ENCODE data around the gene DDX52.

The DDX52 gene

GRCh38 chr17:37661400-37662014 lies 18.3 kb upstream of the DDX52 start:
- Histone ChIP-seq H3F3A (ENCODE audit: control insufficient read depth, insufficient read depth) (no peaks in the 10 kb centered on the region), H3K79me2 (ENCODE audit: control insufficient read depth, low read length) (no peaks in the 10 kb centered on the region), H3K4me3 (ENCODE audit: low read length) (no peak overlapping the region), H3K4me1 (ENCODE audit: control insufficient read depth, low read length) (no peaks in the 10 kb centered on the region), H3K27me3 (ENCODE audit: control insufficient read depth, low read length) (peaks cover 34% of the 10 kb centered on the region), H3K9me2 (replicated peaks; ENCODE audit: control insufficient read depth, low read length) (no peaks in the 10 kb centered on the region), H3K36me3 (ENCODE audit: control insufficient read depth, low read length) (no peaks in the 10 kb centered on the region), H4K20me1 (ENCODE audit: control insufficient read depth, insufficient read depth, low read depth, low read length) (peaks cover 4% of the 10 kb centered on the region; the same call in 1 of the 2 replicates), H3K27ac (ENCODE audit: low read depth, low read length) (no peak overlapping the region), H3K9me3 (ENCODE audit: control insufficient read depth, insufficient read depth, low read length) (no peaks in the 10 kb centered on the region), H3K4me2 (ENCODE audit: low read length) (no peak overlapping the region)
- no peak for TF ChIP-seq EZH2phosphoT487 (IDR thresholded peaks at IDR 0.05; ENCODE audit: borderline replicate concordance, low read length)
- no peak for TF ChIP-seq CTCF (IDR thresholded peaks at IDR 0.05; ENCODE audit: low read depth, low read length, poor library complexity, severe bottlenecking)

GRCh38 chr17:37659925-37660324 lies 16.7 kb upstream of the DDX52 start:
- H3K4me1 ChIP-seq (ENCODE audit: control insufficient read depth, low read length) = no peaks in the 10 kb centered on the region
- no peaks in the 10 kb centered on the region for H3K79me2 ChIP-seq (ENCODE audit: control insufficient read depth, low read length)
- no peaks in the 10 kb centered on the region for H3F3A ChIP-seq (ENCODE audit: control insufficient read depth, insufficient read depth)
- no peak for TF ChIP-seq EZH2phosphoT487 (IDR thresholded peaks at IDR 0.05; ENCODE audit: borderline replicate concordance, low read length)
- H3K4me3 ChIP-seq (ENCODE audit: low read length) = no peak overlapping the region
- peaks cover 28% of the 10 kb centered on the region for H3K27me3 ChIP-seq (ENCODE audit: control insufficient read depth, low read length)
- no peak overlapping the region for H3K27ac ChIP-seq (ENCODE audit: low read depth, low read length)
- H3K36me3 ChIP-seq (ENCODE audit: control insufficient read depth, low read length) = no peaks in the 10 kb centered on the region
- H3K4me2 ChIP-seq (ENCODE audit: low read length) = no peak overlapping the region
- no peaks in the 10 kb centered on the region for H3K9me2 ChIP-seq (replicated peaks; ENCODE audit: control insufficient read depth, low read length)
- H3K9me3 ChIP-seq (ENCODE audit: control insufficient read depth, insufficient read depth, low read length) = no peaks in the 10 kb centered on the region
- no peaks in the 10 kb centered on the region for H4K20me1 ChIP-seq (ENCODE audit: control insufficient read depth, insufficient read depth, low read depth, low read length)

- no peaks in the 10 kb centered on the region for H4K20me1 ChIP-seq (ENCODE audit: control insufficient read depth, insufficient read depth, low read depth, low read length)
- H3K9me3 ChIP-seq (ENCODE audit: control insufficient read depth, insufficient read depth, low read length) = no peaks in the 10 kb centered on the region
- no peaks in the 10 kb centered on the region for H3K4me1 ChIP-seq (ENCODE audit: control insufficient read depth, low read length)
- peaks cover 19% of the 10 kb centered on the region for H3K27me3 ChIP-seq (ENCODE audit: control insufficient read depth, low read length)
- TF ChIP-seq CTCF (IDR thresholded peaks at IDR 0.05; ENCODE audit: low read depth, low read length, poor library complexity, severe bottlenecking) = no peak
- TF ChIP-seq EZH2phosphoT487 (IDR thresholded peaks at IDR 0.05; ENCODE audit: borderline replicate concordance, low read length) = no peak
- no peaks in the 10 kb centered on the region for H3K79me2 ChIP-seq (ENCODE audit: control insufficient read depth, low read length)
- no peaks in the 10 kb centered on the region for H3K9me2 ChIP-seq (replicated peaks; ENCODE audit: control insufficient read depth, low read length)
- no peak overlapping the region for H3K4me2 ChIP-seq (ENCODE audit: low read length)
- H3F3A ChIP-seq (ENCODE audit: control insufficient read depth, insufficient read depth) = no peaks in the 10 kb centered on the region
- no peak overlapping the region for H3K27ac ChIP-seq (ENCODE audit: low read depth, low read length)
- no peak overlapping the region for H3K4me3 ChIP-seq (ENCODE audit: low read length)
- H3K36me3 ChIP-seq (ENCODE audit: control insufficient read depth, low read length) = no peaks in the 10 kb centered on the region
Measured at GRCh38 chr17:37657202-37657601, 14.0 kb upstream of the DDX52 start.

GRCh38 chr17:37651849-37652248 lies 8.6 kb upstream of the DDX52 start:
- Histone ChIP-seq H3K36me3 (ENCODE audit: control insufficient read depth, low read length) (no peaks in the 10 kb centered on the region), H3K4me1 (ENCODE audit: control insufficient read depth, low read length) (no peaks in the 10 kb centered on the region), H3K27ac (ENCODE audit: low read depth, low read length) (no peak overlapping the region), H4K20me1 (ENCODE audit: control insufficient read depth, insufficient read depth, low read depth, low read length) (no peaks in the 10 kb centered on the region), H3K4me3 (ENCODE audit: low read length) (no peak overlapping the region), H3K4me2 (ENCODE audit: low read length) (no peak overlapping the region), H3F3A (ENCODE audit: control insufficient read depth, insufficient read depth) (no peaks in the 10 kb centered on the region), H3K9me2 (replicated peaks; ENCODE audit: control insufficient read depth, low read length) (no peaks in the 10 kb centered on the region), H3K27me3 (ENCODE audit: control insufficient read depth, low read length) (peaks cover 42% of the 10 kb centered on the region), H3K79me2 (ENCODE audit: control insufficient read depth, low read length) (no peaks in the 10 kb centered on the region), H3K9me3 (ENCODE audit: control insufficient read depth, insufficient read depth, low read length) (no peaks in the 10 kb centered on the region)
- TF ChIP-seq CTCF (IDR thresholded peaks at IDR 0.05; ENCODE audit: low read depth, low read length, poor library complexity, severe bottlenecking) (no peak), EZH2phosphoT487 (IDR thresholded peaks at IDR 0.05; ENCODE audit: borderline replicate concordance, low read length) (no peak)
